B cell (primary cell): Measurements from ENCODE around the gene BRINP2.

ENCODE experiments used
- EZH2 ChIP-seq: IDR thresholded peaks from 2 replicates; pipeline ENCODE4 v1.6.1; 2012; ENCODE audit warnings: borderline replicate concordance, low read depth, mild to moderate bottlenecking, moderate library complexity, low read length; ENCODE audit not compliant: insufficient read depth, poor library complexity, severe bottlenecking
- TF ChIP-seq, protein P1 (sequence below): fragments of 200-600 bp; IDR thresholded peaks from one replicate; pipeline ENCODE4 v1.8.0; 2022; ENCODE audit warnings: antibody characterized with exemption, mild to moderate bottlenecking

DNA sequence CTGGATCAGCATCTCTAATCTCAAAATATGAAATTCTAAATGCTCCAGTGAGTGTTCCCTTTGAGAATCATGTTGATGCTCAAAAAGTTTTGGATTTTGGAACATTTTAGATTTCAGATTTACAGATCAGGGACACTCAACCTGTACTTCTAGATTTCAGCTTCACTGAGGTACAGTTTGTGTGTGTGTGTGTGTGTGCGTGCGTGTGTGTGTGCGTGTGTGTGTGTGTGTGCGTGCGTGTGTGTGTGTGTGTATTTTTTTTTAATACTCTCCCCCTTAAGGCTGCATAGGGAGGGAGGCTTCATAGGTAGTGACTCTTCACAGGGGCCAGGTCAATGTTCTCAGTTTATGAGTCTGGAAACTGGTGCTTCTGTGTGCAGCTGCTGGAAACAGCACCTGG, 77.5 kb downstream of the BRINP2 start:
- TF ChIP-seq, protein P1, sequence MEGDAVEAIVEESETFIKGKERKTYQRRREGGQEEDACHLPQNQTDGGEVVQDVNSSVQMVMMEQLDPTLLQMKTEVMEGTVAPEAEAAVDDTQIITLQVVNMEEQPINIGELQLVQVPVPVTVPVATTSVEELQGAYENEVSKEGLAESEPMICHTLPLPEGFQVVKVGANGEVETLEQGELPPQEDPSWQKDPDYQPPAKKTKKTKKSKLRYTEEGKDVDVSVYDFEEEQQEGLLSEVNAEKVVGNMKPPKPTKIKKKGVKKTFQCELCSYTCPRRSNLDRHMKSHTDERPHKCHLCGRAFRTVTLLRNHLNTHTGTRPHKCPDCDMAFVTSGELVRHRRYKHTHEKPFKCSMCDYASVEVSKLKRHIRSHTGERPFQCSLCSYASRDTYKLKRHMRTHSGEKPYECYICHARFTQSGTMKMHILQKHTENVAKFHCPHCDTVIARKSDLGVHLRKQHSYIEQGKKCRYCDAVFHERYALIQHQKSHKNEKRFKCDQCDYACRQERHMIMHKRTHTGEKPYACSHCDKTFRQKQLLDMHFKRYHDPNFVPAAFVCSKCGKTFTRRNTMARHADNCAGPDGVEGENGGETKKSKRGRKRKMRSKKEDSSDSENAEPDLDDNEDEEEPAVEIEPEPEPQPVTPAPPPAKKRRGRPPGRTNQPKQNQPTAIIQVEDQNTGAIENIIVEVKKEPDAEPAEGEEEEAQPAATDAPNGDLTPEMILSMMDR = no peak
- TF ChIP-seq EZH2 = no peak
